H1 (cell line): Measurements from ENCODE around the gene CDCP1. TPM values are rescaled to one million over a fixed set of nuclear protein-coding genes. Genes with fewer than 3 reads are reported as not detected.

Experiments used
- EP300 ChIP-seq, 2 experiments: IDR thresholded peaks; 1 replicate in 1 of 2; 2 replicates in 1 of 2; pipeline ENCODE4 v1.6.1; 2011 to 2012; ENCODE audit warnings: low read depth in 2 of 2, low read length in 2 of 2, mild to moderate bottlenecking in 2 of 2, borderline replicate concordance in 1 of 2, inconsistent platforms in 1 of 2, moderate library complexity in 1 of 2
- USF2 ChIP-seq: IDR thresholded peaks from 2 replicates; pipeline ENCODE4 v1.6.1; 2011; ENCODE audit warnings: low read length, improper control_type of control experiment
- polyA plus RNA-seq, 7 experiments: library from polyadenylated mRNA; depleted of rRNA in 3 of 7; stranded (reverse) in 5 of 7; unstranded in 2 of 7; fragments of >200 nt in 5 of 7; fragments of 200-250 nt in 2 of 7; gene quantifications; 1 replicate in 5 of 7; 2 replicates in 1 of 7; 4 replicates in 1 of 7; pipeline versions ENCODE4 v1.2.1 to v1.2.3, GENCODE V29; 2011 to 2013; ENCODE audit warnings: missing spikeins in 2 of 7, mixed read lengths in 2 of 7
- total RNA-seq: library from RNA; stranded (reverse); fragmentation: NEBNext Ultra II Directional; extraction: Animal tissue kit (Norgen Biotek cat#: 25700); gene quantifications from 2 replicates; pipeline ENCODE4 v1.2.1, GENCODE V29; 2021
- TF ChIP-seq, protein P1 (sequence below): IDR thresholded peaks from 2 replicates; pipeline ENCODE4 v1.6.1; 2012; ENCODE audit warnings: inconsistent platforms

CDCP1 gene
- total and polyA plus RNA-seq, 2 of the 8 experiments (the other 6 are each of a cell fraction or from before 2014, with no cell fraction given): 10.0 to 23.3 TPM

GRCh38 chr3:45067486-45067885, 78.7 kb downstream of the CDCP1 start (continued):
- no peak for TF ChIP-seq USF2
- TF ChIP-seq, protein P1, sequence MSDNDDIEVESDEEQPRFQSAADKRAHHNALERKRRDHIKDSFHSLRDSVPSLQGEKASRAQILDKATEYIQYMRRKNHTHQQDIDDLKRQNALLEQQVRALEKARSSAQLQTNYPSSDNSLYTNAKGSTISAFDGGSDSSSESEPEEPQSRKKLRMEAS: no peak
- no peak for TF ChIP-seq EP300 (IDR thresholded peaks at IDR 0.05; ENCODE audit: borderline replicate concordance in 1 of 2, low read depth in 2 of 2, low read length in 2 of 2)
- TF ChIP-seq, all 59 proteins: peak for 0
